Activated CD4-positive, CD25-positive, alpha-beta regulatory T cell treated with anti-CD3 and anti-CD28 coated beads, Interleukin-2, amount 50 U/mL, for 72 hours (primary cell): ENCODE data around the gene SLC6A13.

ENCODE experiments used
- DNase-seq: peaks from one replicate; pipeline ENCODE4 v3.0.0; 2021

The SLC6A13 gene

GRCh38 chr12:175759-176158, 86.9 kb downstream of the SLC6A13 start:
- no peak for DNase-seq

GRCh38 chr12:175250-175649, 87.4 kb downstream of the SLC6A13 start:
- DNase-seq = no peak

DNA sequence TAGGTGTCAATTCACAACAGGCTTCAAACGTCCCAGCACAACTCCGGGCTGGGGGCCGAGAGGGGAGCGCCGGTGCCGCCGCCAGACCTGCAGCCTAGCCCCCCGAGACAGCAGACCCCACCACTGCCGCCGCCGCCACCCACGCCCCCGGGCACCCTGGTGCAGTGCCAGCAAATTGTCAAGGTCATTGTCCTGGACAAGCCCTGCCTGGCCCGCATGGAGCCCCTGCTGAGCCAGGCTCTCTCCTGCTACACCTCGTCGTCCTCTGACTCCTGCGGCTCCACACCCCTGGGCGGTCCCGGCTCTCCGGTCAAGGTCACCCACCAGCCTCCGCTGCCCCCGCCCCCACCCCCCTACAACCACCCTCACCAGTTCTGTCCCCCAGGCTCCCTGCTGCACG, 88.0 kb downstream of the SLC6A13 start:
- DNase-seq = no peak

DNA sequence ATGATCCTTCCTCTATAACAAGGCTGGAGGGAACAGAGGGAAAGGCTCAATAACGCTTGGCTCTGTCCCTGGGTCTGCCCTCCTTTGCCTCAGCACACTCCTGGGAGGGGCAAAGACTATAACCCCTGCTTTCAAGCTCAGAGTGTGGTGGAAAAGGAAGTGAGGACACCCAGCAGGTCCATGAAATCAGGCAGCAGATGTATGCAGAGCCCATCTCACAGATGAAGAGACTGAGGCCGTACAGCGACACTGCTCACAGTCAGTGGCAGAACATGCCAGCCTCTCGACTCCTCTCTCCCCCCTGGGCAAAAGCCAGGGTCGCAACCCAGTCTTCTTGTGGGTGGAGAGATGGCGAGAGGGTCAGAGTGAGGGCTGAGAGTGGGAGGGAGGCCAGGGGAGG, 88.5 kb downstream of the SLC6A13 start:
- DNase-seq = no peak

DNA sequence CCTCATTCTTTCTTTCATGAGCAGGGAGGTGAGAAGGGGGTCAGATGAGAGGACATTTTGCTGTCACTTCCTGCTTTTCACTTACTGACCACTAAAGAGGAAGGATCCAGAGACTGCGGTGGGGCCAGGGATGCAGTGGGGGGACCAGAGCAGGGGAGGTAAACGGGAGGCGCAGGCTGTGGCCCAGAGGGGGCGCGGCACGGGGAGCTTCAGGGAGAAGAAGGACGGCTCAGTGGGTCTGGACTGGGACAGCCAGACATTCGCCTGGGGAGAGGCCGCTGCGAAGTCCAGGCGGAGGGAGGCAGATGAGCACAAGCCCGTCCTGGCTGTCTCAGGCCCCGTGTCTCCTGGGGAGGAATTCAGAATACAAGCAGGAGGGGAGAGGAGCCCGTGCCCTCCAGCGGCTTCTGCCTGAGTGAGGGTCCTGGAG, 89.9 kb downstream of the SLC6A13 start:
- no peak for DNase-seq

GRCh38 chr12:171743-172676, 90.6 kb downstream of the SLC6A13 start:
- no peak for DNase-seq

GRCh38 chr12:171276-171675, 91.4 kb downstream of the SLC6A13 start:
- DNase-seq = no peak
